Renal pelvis (tissue), 4 donors: ENCODE results near the gene ASIP. TPM values are rescaled to one million over a fixed set of nuclear protein-coding genes. Genes with fewer than 3 reads are reported as not detected.
"Not testable (repeated sequence)": the region's sequence is repeated elsewhere in the genome, so short reads cannot be mapped to it uniquely, and the experiment has no call there.

Experiments
- DNase-seq: peaks from one replicate; pipeline ENCODE4 v3.0.0-alpha.2; 2013
- polyA plus RNA-seq, 3 donors: library from polyadenylated mRNA; unstranded; fragments of 120-200 nt; gene quantifications; one replicate each; pipeline ENCODE4 v1.2.1, GENCODE V29; 2013; ENCODE audit not compliant: insufficient read length in 3 of 3

Gene ASIP
- polyA plus RNA-seq, 3 donors, result 0.34 to 0.76 (median 0.40) TPM

DNA sequence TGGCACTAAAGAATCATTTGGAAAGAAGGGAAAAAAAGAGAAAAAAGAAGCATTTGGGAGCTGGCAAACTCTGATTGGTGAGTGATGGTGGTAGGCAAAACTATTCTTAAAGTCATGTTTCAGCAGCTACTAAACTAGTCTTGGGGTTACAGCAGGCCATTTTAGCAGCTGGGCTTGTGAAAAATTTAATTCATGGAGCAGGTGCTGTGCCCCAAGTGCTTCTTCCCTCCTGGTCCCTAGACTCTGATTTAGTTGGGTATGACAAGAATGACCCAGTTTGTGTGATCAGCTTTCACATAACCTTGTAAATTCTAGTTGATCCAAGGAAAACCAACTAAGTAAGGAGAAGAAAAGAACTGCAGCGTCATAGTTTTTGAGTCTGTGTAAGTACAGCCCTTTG is 1.1 kb upstream of the ASIP start:
- DNase-seq, result no peak

GRCh38 chr20:34242015-34242414 is 792 bp downstream of the ASIP start:
- not testable (repeated sequence) for DNase-seq

DNA sequence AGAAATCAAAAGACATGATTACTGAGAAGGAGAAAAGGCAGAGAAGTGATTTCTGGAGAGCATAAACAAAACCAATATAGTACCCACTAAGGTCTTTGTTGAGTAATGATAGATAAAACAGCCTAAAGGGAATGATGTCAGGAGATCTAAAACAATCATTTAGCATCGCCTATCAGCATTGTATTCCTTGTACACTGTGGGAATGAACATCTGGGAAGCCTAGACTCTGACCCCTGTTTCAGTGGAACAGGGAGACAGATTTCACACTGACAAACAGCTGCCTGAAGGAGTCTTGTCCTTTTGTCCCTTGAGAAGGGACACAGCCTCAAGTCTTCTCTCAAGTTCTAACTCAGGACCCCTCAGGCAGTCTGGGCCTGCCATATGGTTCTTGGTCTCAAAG is 1.7 kb downstream of the ASIP start:
- no peak for DNase-seq

GRCh38 chr20:34243377-34243776 is 2.2 kb downstream of the ASIP start:
- no peak for DNase-seq

GRCh38 chr20:34246126-34246626 is 5.0 kb downstream of the ASIP start:
- no peak for DNase-seq

- no peak for DNase-seq
These were observed 8.1 kb downstream of the ASIP start for GRCh38 chr20:34249291-34249690.

GRCh38 chr20:34250005-34250404 is 8.8 kb downstream of the ASIP start:
- DNase-seq, result no peak

DNA sequence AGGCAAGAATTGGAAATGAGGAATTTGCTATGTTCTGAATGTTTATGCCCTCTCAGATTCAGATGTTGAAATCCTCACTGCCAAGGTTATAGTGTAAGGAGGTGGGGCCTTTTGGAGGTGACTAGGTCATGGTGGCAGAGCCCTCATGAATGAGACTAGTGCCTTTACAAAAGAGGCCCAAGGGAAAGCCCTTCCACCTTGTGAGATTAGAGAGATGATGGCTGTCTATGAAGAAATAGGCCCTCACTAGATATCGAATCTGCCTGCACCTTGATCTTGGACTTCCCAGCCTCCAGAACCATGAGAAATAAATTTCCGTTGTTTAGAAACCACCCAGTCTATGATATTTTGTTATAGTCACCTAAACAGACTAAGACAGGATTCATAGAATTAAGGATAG is 10.4 kb downstream of the ASIP start:
- no peak for DNase-seq

DNA sequence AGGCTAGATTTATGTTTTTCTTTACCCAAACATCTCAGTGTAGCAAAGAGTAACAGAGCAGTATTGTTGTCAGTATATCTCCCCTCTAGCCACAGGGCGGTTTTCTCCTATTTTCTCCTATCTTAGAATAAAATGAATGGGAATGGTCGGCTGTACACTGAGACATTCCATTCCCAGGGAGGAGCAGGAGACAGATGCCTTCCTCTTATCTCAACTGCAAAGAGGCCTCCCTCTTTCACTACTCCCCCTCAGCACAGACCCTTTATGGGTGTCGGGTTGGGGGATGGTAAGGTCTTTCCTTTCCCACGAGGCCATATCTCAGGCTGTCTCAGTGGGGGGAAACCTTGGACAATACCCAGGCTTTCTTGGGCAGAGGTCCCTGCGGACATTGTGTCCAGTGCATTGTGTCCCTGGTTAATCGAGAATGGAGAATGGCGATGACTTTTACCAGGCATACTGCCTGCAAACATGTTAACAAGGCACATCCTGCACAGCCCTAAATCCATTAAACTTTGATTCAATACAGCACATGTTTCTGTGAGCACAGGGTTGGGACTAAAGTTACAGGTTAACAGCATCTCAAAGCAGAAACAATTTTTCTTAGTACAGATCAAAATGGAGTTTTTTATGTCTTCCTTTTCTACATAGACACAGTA is 11.3 kb downstream of the ASIP start:
- DNase-seq, result not testable (repeated sequence)

DNA sequence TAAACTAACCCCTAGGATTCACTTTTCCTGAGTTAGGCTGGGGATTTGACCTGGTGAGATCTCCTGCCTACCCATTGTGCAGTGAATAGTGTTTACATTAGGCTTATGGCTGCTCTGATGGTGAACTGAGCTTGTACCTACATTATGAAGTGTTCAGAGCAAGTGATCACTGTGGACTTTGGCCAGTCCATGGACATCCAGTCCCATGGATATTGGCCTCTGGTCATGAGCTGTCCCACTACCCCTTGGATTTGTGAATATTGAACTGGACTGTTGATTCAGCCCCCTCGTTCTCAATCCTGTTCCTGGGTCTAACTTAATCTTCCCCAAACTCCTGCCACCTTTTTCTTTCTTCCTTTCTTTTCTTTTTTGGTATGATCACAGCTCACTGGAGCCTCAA is 13.8 kb downstream of the ASIP start:
- no peak for DNase-seq

DNA sequence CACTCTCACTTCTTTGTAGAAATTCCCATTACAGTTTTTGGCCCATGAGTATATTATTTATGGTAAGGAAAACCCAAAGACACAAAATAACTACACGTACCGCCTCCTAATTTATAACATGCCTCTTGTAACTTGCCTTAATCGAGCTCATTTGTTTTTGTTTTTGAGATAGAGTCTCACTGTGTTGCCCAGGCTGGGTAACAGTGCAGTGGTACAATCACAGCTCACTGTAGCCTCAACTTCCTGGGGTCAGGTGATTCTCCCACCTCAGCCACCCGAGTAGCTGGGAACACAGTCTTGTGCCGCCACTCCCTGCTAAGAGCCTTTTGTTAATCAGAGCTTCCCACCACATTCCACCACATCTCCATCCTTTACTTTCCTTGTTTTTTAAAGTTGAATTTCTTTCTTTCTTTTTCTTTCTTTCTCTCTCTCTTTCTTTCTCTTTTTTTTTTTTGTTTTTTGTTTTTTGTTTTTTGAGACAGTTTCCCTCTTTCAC is 15.5 kb downstream of the ASIP start:
- no peak for DNase-seq

DNA sequence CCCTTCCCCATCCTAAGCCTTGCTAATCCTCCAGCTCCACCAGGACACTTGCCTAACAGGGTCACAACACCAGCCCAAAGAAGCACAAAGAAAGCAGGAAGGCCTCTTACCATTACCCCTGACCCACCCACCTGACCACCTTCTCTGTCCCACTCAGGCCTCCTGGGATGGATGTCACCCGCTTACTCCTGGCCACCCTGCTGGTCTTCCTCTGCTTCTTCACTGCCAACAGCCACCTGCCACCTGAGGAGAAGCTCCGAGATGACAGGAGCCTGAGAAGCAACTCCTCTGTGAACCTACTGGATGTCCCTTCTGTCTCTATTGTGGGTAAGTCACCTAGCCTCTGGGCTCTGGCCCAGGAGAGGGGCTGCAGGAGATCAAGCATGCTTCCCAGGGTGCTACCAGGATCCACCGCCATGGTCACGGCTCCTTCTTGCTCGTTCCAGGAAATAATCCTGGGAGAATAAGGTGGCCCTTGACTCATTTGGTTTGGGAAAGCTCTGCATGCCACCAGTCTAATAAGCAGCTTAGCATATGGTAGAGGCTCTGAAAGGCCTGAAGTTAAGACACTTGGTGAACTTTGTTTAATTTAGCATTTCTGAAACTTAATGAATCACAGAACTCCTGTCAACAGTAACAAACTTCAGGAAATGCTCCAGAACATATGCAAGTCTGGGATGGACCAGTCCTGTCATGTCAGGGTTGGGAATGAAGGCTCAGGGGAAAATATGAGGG is 19.2 kb downstream of the ASIP start:
- DNase-seq, result no peak

GRCh38 chr20:34262488-34263288 is 21.5 kb downstream of the ASIP start:
- DNase-seq, result no peak

DNA sequence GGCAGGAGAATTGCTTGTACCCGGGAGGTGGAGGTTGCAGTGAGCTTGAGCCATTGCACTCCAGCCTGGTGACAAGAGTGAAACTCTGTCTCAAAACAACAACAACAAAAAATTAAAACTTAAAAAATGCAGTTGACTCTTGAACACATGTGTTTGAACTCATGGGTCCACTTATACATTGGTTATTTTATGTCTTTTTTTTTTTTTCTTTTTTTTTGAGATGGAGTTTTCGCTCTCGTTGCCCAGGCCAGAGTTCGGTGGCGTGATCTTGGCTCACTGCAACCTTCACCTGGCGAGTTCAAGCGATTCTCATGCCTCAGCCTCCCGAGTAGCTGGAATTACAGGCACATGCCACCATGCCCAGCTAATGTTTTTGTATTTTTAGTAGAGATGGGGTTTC is 22.2 kb downstream of the ASIP start:
- not testable (repeated sequence) for DNase-seq

DNA sequence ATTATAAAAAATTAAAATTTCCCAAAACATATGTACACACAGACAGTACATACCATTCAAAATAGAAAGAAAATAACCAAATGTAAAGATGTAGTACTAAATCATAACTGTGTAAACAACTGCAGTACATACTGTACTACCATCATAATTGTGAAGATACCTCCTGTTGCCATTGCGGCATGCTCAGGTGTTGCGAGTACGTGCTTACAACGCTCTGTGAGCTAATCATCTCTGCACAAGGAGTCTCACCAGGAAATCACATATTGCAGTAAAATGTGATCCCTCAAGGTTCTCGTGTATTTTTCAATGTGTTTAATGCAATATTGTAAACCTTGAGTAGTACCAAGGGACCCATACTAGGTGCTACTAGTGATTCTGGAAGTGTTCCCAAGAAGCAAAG is 22.9 kb downstream of the ASIP start:
- DNase-seq, result no peak

DNA sequence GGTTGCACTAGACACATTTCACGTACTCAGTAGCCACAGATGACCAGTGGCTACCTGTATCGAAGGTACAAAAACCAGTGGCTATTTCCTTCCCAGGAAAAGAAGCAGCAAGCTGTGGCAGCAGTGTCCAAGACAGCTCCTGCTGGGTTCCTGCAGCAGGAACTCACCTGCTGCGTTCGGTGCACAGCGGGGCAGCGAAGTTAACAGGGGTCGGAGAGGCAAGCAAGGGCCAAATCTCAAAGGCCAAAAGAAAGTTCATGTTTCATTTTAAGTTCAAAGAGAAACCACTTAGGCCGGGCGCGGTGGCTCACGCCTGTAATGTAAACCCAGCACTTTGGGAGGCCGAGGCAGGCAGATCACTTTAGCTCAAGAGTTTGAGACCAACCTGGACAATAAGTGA is 26.9 kb downstream of the ASIP start:
- no peak for DNase-seq

GRCh38 chr20:34268851-34269636 is 27.8 kb downstream of the ASIP start:
- no peak for DNase-seq

GRCh38 chr20:34269996-34270627 is 28.9 kb downstream of the ASIP start:
- no peak for DNase-seq

DNA sequence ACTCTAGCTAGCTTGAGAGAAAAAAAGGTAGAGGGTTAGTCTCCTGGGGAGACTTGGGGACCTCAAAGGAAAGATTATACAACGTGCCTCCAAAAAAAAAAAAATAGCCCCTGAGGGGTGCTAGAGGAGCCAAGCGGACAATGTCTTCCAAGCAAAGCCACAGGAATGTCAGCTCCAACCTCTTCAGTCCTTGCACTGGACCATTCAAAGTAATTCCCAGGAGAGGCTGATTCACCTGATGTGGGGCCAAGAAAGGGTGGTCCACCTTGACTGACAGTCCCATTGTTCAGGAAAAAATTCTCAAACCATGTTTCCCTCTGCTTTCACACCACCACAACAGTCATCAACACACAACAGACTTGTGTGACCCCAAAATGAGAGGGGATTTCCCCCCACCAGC is 30.7 kb downstream of the ASIP start:
- DNase-seq, result no peak

GRCh38 chr20:34274694-34275093 is 33.5 kb downstream of the ASIP start:
- no peak for DNase-seq

GRCh38 chr20:34281177-34281576 is 40.0 kb downstream of the ASIP start:
- DNase-seq, result no peak
